Measurements from ENCODE around the gene ASCC1.
"Not testable (repeated sequence)": the region's sequence is repeated elsewhere in the genome, so short reads cannot be mapped to it uniquely, and the experiment has no call there.

ASCC1 gene

GRCh38 chr10:72248468-72249151 lies 32.5 kb upstream of the ASCC1 start:
- no peak for DNase-seq

GRCh38 chr10:72245949-72246525 lies 30.0 kb upstream of the ASCC1 start:
- no peak for DNase-seq

- DNase-seq = no peak
These were observed 28.5 kb upstream of the ASCC1 start for GRCh38 chr10:72244573-72245038.

- no peak for DNase-seq
These were observed 27.9 kb upstream of the ASCC1 start for GRCh38 chr10:72243822-72244437.

- DNase-seq = no peak
These were observed 26.6 kb upstream of the ASCC1 start for GRCh38 chr10:72242675-72243074.

GRCh38 chr10:72241691-72242252 lies 25.7 kb upstream of the ASCC1 start:
- DNase-seq = no peak

- DNase-seq = no peak
These were observed 24.3 kb upstream of the ASCC1 start for GRCh38 chr10:72240371-72240770.

GRCh38 chr10:72239409-72239808 lies 23.3 kb upstream of the ASCC1 start:
- DNase-seq = no peak

- no peak for DNase-seq
These were observed 22.5 kb upstream of the ASCC1 start for GRCh38 chr10:72238392-72239175.

- DNase-seq = no peak
These were observed 19.6 kb upstream of the ASCC1 start for GRCh38 chr10:72235544-72236279.

- DNase-seq = no peak
These were observed 18.6 kb upstream of the ASCC1 start for GRCh38 chr10:72234560-72235095.

- DNase-seq = no peak
These were observed 17.5 kb upstream of the ASCC1 start for GRCh38 chr10:72233621-72234020.

- DNase-seq = no peak
These were observed 13.5 kb upstream of the ASCC1 start for GRCh38 chr10:72229261-72230251.

GRCh38 chr10:72228318-72228751 lies 12.3 kb upstream of the ASCC1 start:
- DNase-seq = no peak

- DNase-seq = no peak
These were observed 11.8 kb upstream of the ASCC1 start for GRCh38 chr10:72227826-72228225.

- DNase-seq = no peak
These were observed 10.4 kb upstream of the ASCC1 start for GRCh38 chr10:72226418-72227027.

GRCh38 chr10:72224191-72224590 lies 8.1 kb upstream of the ASCC1 start:
- not testable (repeated sequence) for DNase-seq

- DNase-seq = no peak
These were observed 7.6 kb upstream of the ASCC1 start for GRCh38 chr10:72223743-72224101.

- DNase-seq = no peak
These were observed 5.2 kb upstream of the ASCC1 start for GRCh38 chr10:72221278-72221677.

GRCh38 chr10:72220637-72221036 lies 4.6 kb upstream of the ASCC1 start:
- DNase-seq = no peak
